OCI-LY7 (cell line): ENCODE data around the gene PCDHA7. TPM values are rescaled to one million over a fixed set of nuclear protein-coding genes. Genes with fewer than 3 reads are reported as not detected.
A peak's percentile ranks its signal among the peaks of the same experiment; 100 is the strongest.

Source experiments
- BruUV-seq: library from RNA; stranded (reverse); fragments of 400-500 nt; replicated peaks from 2 replicates; lab custom pipeline; 2021; lab: Mats Ljungman, UMichigan
- CTCF ChIA-PET: fragments of 300-600 bp; sonication (Branson Sonifier 250); formaldehyde crosslinking; loops from one replicate; lab custom pipeline; 2022; ENCODE audit warnings: antibody characterized with exemption; ENCODE audit not compliant: unreplicated experiment; lab: Charles Lee
- POLR2A ChIA-PET: fragments of 300-600 bp; sonication (Branson Sonifier 250); formaldehyde crosslinking; loops from one replicate; lab custom pipeline; 2022; ENCODE audit warnings: antibody characterized with exemption; lab: Charles Lee
- DNase-seq: peaks from one replicate; pipeline ENCODE4 v3.0.0-alpha.2; 2015; ENCODE audit warnings: low spot score
- H2AFZ ChIP-seq: fragments of 200-600 bp; sonication (generic), shearing (Covaris generic); 2 replicates; pipeline ENCODE4 v1.6.1; 2014; ENCODE audit warnings: mild to moderate bottlenecking, antibody characterized with exemption, low read length, moderate library complexity
- H3K27ac ChIP-seq: fragments of 200-600 bp; sonication (generic); 2 replicates; pipeline ENCODE4 v1.5.1; 2014; ENCODE audit warnings: mixed run types, low read depth, mild to moderate bottlenecking, moderate library complexity, low read length, inconsistent platforms; ENCODE audit not compliant: poor library complexity, severe bottlenecking
- H3K36me3 ChIP-seq: fragments of 200-600 bp; sonication (generic); 2 replicates; pipeline ENCODE4 v1.6.1; 2014; ENCODE audit warnings: mild to moderate bottlenecking, antibody characterized with exemption, low read length, moderate library complexity, mixed read lengths; ENCODE audit not compliant: insufficient read depth
- H3K4me1 ChIP-seq: fragments of 200-600 bp; sonication (generic); 2 replicates; pipeline ENCODE4 v1.5.1; 2014; ENCODE audit warnings: mild to moderate bottlenecking, low read length; ENCODE audit not compliant: insufficient read depth, poor library complexity, severe bottlenecking
- H3K4me2 ChIP-seq: fragments of 200-600 bp; sonication (generic); 2 replicates; pipeline ENCODE4 v1.6.1; 2014; ENCODE audit warnings: mild to moderate bottlenecking, low read length
- H3K4me3 ChIP-seq: fragments of 200-600 bp; sonication (generic); 2 replicates; pipeline ENCODE4 v1.5.1; 2014; ENCODE audit warnings: mild to moderate bottlenecking, low read depth, low read length; ENCODE audit not compliant: poor library complexity, severe bottlenecking
- H3K79me2 ChIP-seq: fragments of 200-600 bp; sonication (generic); 2 replicates; pipeline ENCODE4 v1.6.1; 2016; ENCODE audit warnings: low read depth, mild to moderate bottlenecking, low read length, moderate library complexity, mixed read lengths; ENCODE audit not compliant: insufficient read depth
- H3K9me2 ChIP-seq: fragments of 200-600 bp; sonication (generic); 2 replicates; pipeline ENCODE4 v1.6.1; 2016; ENCODE audit warnings: mild to moderate bottlenecking, low read length, mixed read lengths; ENCODE audit not compliant: insufficient read depth
- H3K9me3 ChIP-seq: fragments of 200-600 bp; sonication (generic); 2 replicates; pipeline ENCODE4 v1.6.1; 2014; ENCODE audit warnings: mild to moderate bottlenecking, mixed run types, low read length, mixed read lengths
- H4K20me1 ChIP-seq: fragments of 200-600 bp; sonication (generic); 2 replicates; pipeline ENCODE4 v1.6.1; 2014; ENCODE audit warnings: mild to moderate bottlenecking, antibody characterized with exemption, low read length, moderate library complexity, mixed read lengths; ENCODE audit not compliant: insufficient read depth
- CTCF ChIP-seq: fragments of 200-600 bp; sonication (generic); conservative IDR thresholded peaks from 2 replicates; pipeline ENCODE4 v1.5.1; 2014; ENCODE audit warnings: mild to moderate bottlenecking, antibody characterized with exemption, low read length, moderate library complexity, mixed read lengths
- EZH2phosphoT487 ChIP-seq: fragments of 200-600 bp; sonication (generic); IDR thresholded peaks from 2 replicates; pipeline ENCODE4 v1.6.1; 2018; ENCODE audit warnings: low read depth, borderline replicate concordance, mild to moderate bottlenecking, mixed run types, antibody characterized with exemption, low read length, moderate library complexity, mixed read lengths
- intact Hi-C: fragments of 100-400 bp; cut with micrococcal nuclease; formaldehyde crosslinking; loops from one replicate; pipeline ENCODE4 v1.10.0; 2022; ENCODE audit not compliant: unreplicated experiment
- total RNA-seq, 2 experiments: library from RNA; depleted of rRNA in 1 of 2; stranded (reverse); fragments of >200 nt in 1 of 2; shearing (Covaris generic) in 1 of 2; gene quantifications; 2 replicates each; pipeline ENCODE4 v1.2.3, GENCODE V29; 2014 to 2022

PCDHA7 gene
- total RNA-seq, 2 experiments from 2014 or later, result not detected

GRCh38 chr5:140855772-140856674 is 22.0 kb downstream of the PCDHA7 start, which contains the start of gene PCDHA10:
Gene PCDHA10, plus strand, starts transcription at chr5:140855897. Its CDS starts 152 bp downstream, at chr5:140856049.
- H3K9me3 ChIP-seq, result no peaks in the 10 kb centered on the region
- H4K20me1 ChIP-seq, result no peaks in the 10 kb centered on the region
- H3K4me2 ChIP-seq, result no peak within 1 kb of the TSS
- H3K4me1 ChIP-seq, result no peaks in the 10 kb centered on the region
- DNase-seq, result peak; percentile 18
- TF ChIP-seq EZH2phosphoT487 (no peak), CTCF (peak; percentile 68)
- no peak within 1 kb of the TSS for H2AFZ ChIP-seq
- CTCF ChIA-PET, result no interaction called here
- no TSS peak for BruUV-seq
- no peak within 1 kb of the TSS for H3K27ac ChIP-seq
- POLR2A ChIA-PET, result no interaction called here
- H3K4me3 ChIP-seq, result no peak within 1 kb of the TSS
- no peaks in the 10 kb centered on the region for H3K36me3 ChIP-seq
- H3K79me2 ChIP-seq, result no peaks in the 10 kb centered on the region
- H3K9me2 ChIP-seq, result no peaks in the 10 kb centered on the region
- intact Hi-C loops, result no loop called here

- TF ChIP-seq CTCF (no peak), EZH2phosphoT487 (no peak)
- no peak for DNase-seq
- H3K4me2 ChIP-seq, result no peak overlapping the region
- CTCF ChIA-PET, result no interaction called here
- no peak overlapping the region for H2AFZ ChIP-seq
- H3K4me3 ChIP-seq, result no peak overlapping the region
- BruUV-seq, result no TSS peak
- no peak overlapping the region for H3K27ac ChIP-seq
- no peaks in the 10 kb centered on the region for H4K20me1 ChIP-seq
- no peaks in the 10 kb centered on the region for H3K4me1 ChIP-seq
- intact Hi-C loops, result no loop called here
- H3K9me2 ChIP-seq, result no peaks in the 10 kb centered on the region
- H3K79me2 ChIP-seq, result no peaks in the 10 kb centered on the region
- no peaks in the 10 kb centered on the region for H3K36me3 ChIP-seq
- H3K9me3 ChIP-seq, result no peaks in the 10 kb centered on the region
- POLR2A ChIA-PET, result no interaction called here
These were observed 23.3 kb downstream of the PCDHA7 start for GRCh38 chr5:140857177-140857986.
